ENCODE results near the gene KCTD7. TPM values are rescaled to one million over a fixed set of nuclear protein-coding genes. Genes with fewer than 3 reads are reported as not detected.
"Not testable (repeated sequence)": the region's sequence is repeated elsewhere in the genome, so short reads cannot be mapped to it uniquely, and the experiment has no call there.

KCTD7 gene
- total RNA-seq, 4 donors from 2014 or later, result 5.2 to 22.8 (median 14.0) TPM

- TF ChIP-seq POLR2A (IDR thresholded peaks at IDR 0.05) (no peak), POLR2AphosphoS5 (IDR thresholded peaks at IDR 0.05) (no peak), CTCF (IDR thresholded peaks at IDR 0.05) (no peak), EP300 (IDR thresholded peaks at IDR 0.05; ENCODE audit: low read depth) (no peak)
- WGBS, 2 donors (ENCODE audit: low coverage in 1 of 2), result 83% methylated on average over 9 of the region's 9 CpGs; no CpG with 5 or more reads in 1 of the 2 donors
- no peaks in the 10 kb centered on the region for H3K36me3 ChIP-seq
- peaks cover 6 to 31% (median 18%) of the 10 kb centered on the region in 4 donors for H3K4me1 ChIP-seq
- no peak overlapping the region for H3K4me3 ChIP-seq
- H3K9me3 ChIP-seq, result no peaks in the 10 kb centered on the region
- in situ Hi-C loops (cut with MboI; ENCODE audit: low pct_ligation_motif_present in 1 of 4, low pct_unique_long_range_greater_than_20kb in 1 of 4, low sequenced_read_pairs in 3 of 4), result loop anchor here in 2 of 4 donors (10.0 to 25.0 kb wide), 2 partner anchors 51 to 154 kb away; no protein-coding TSS in a partner anchor
- H3K27ac ChIP-seq, result no peak overlapping the region
- no peak for DNase-seq
- H3K27me3 ChIP-seq, result no peaks in the 10 kb centered on the region
- intact Hi-C loops (cut with DNase I; ENCODE audit: low total_unique reads), result no loop called here
Observed at GRCh38 chr7:66683770-66684123, 55.1 kb downstream of the KCTD7 start.

- intact Hi-C loops (cut with DNase I; ENCODE audit: low total_unique reads); DNase-seq; H3K27me3 ChIP-seq; H3K9me3 ChIP-seq; H3K4me3 ChIP-seq; H3K36me3 ChIP-seq: not testable (repeated sequence)
- H3K4me1 ChIP-seq, result peaks cover 6 to 27% (median 17%) of the 10 kb centered on the region in 4 donors
- H3K27ac ChIP-seq, result peak overlapping the region in 2 of 4 donors; percentile 3 to 35
- in situ Hi-C loops (cut with MboI; ENCODE audit: low pct_ligation_motif_present in 1 of 4, low pct_unique_long_range_greater_than_20kb in 1 of 4, low sequenced_read_pairs in 3 of 4), result loop anchor here in 2 of 4 donors (10.0 to 25.0 kb wide), 2 partner anchors 49 to 152 kb away; no protein-coding TSS in a partner anchor
- WGBS, 2 donors (ENCODE audit: low coverage in 1 of 2), result 40 to 67% methylated on average over 1 to 4 of the region's 4 CpGs
Observed at GRCh38 chr7:66685663-66686062, 57.0 kb downstream of the KCTD7 start.

GRCh38 chr7:66687186-66687585 lies 58.5 kb downstream of the KCTD7 start:
- no peak overlapping the region for H3K27ac ChIP-seq
- 96 to 100% methylated on average over 1 to 5 of the region's 5 CpGs for WGBS, 2 donors (ENCODE audit: low coverage in 1 of 2)
- peaks cover 0 to 20% (median 10%) of the 10 kb centered on the region in 4 donors for H3K4me1 ChIP-seq
- H3K4me3 ChIP-seq, result no peak overlapping the region
- no peaks in the 10 kb centered on the region for H3K9me3 ChIP-seq
- H3K27me3 ChIP-seq, result no peaks in the 10 kb centered on the region
- no peak for TF ChIP-seq CTCF (IDR thresholded peaks at IDR 0.05)
- TF ChIP-seq POLR2AphosphoS5 (IDR thresholded peaks at IDR 0.05), result no peak
- in situ Hi-C loops (cut with MboI; ENCODE audit: low pct_ligation_motif_present in 1 of 4, low pct_unique_long_range_greater_than_20kb in 1 of 4, low sequenced_read_pairs in 3 of 4) (loop anchor here in 2 of 4 donors (10.0 to 25.0 kb wide), 2 partner anchors 48 to 150 kb away; no protein-coding TSS in a partner anchor), intact Hi-C loops (cut with DNase I; ENCODE audit: low total_unique reads) (no loop called here)
- DNase-seq, result no peak
- H3K36me3 ChIP-seq, result no peaks in the 10 kb centered on the region

- 96 to 98% methylated on average over 5 to 6 of the region's 6 CpGs for WGBS, 2 donors (ENCODE audit: low coverage in 1 of 2)
- peaks cover 0 to 20% (median 8%) of the 10 kb centered on the region in 4 donors for H3K4me1 ChIP-seq
- H3K9me3 ChIP-seq; DNase-seq; H3K27me3 ChIP-seq; H3K4me3 ChIP-seq; H3K27ac ChIP-seq; H3K36me3 ChIP-seq; intact Hi-C loops (cut with DNase I; ENCODE audit: low total_unique reads): not testable (repeated sequence)
- in situ Hi-C loops (cut with MboI; ENCODE audit: low pct_ligation_motif_present in 1 of 4, low pct_unique_long_range_greater_than_20kb in 1 of 4, low sequenced_read_pairs in 3 of 4), result loop anchor here in 2 of 4 donors (10.0 to 25.0 kb wide), 2 partner anchors 47 to 150 kb away; no protein-coding TSS in a partner anchor
Observed at GRCh38 chr7:66687672-66688071, 59.0 kb downstream of the KCTD7 start.

GRCh38 chr7:66689081-66689480 lies 60.4 kb downstream of the KCTD7 start:
- Histone ChIP-seq H3K27ac (no peak overlapping the region), H3K4me3 (no peak overlapping the region), H3K27me3 (no peaks in the 10 kb centered on the region), H3K4me1 (peaks cover 0 to 15% (median 2%) of the 10 kb centered on the region in 4 donors), H3K36me3 (no peaks in the 10 kb centered on the region), H3K9me3 (no peaks in the 10 kb centered on the region)
- no peak for DNase-seq
- intact Hi-C loops (cut with DNase I; ENCODE audit: low total_unique reads) (no loop called here), in situ Hi-C loops (cut with MboI; ENCODE audit: low pct_ligation_motif_present in 1 of 4, low pct_unique_long_range_greater_than_20kb in 1 of 4, low sequenced_read_pairs in 3 of 4) (loop anchor here in 2 of 4 donors (10.0 to 25.0 kb wide), 2 partner anchors 46 to 148 kb away; no protein-coding TSS in a partner anchor)
- TF ChIP-seq POLR2AphosphoS5 (IDR thresholded peaks at IDR 0.05), result no peak
- WGBS, 2 donors (ENCODE audit: low coverage in 1 of 2), result 93 to 95% methylated on average over 2 of the region's 2 CpGs

All from transverse colon (tissue), 4 donors.